Measurements from ENCODE around the gene ZFAND6. TPM values are rescaled to one million over a fixed set of nuclear protein-coding genes. Genes with fewer than 3 reads are reported as not detected.
"Not testable (repeated sequence)": the region's sequence is repeated elsewhere in the genome, so short reads cannot be mapped to it uniquely, and the experiment has no call there.

ZFAND6 gene
- total RNA-seq, 1 donor from 2014 or later, result 87.4 TPM

DNA sequence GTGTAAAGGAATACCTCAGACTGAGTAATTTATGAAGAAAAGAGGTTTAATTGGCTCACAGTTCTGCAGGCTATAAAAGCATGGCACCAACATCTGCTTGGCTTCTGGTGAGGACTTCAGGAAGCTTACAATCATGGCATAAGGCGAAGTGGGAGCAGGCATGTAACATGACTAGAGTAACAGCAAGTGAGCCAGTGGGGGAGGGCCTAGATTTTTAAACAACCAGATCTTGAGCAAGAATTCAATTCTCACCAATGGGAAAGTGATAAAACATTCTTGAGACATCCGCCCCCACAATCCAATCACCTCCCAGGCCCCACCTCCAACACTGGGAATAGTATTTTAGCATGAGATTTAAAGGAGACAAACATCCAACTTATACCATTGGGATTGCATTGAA is 44.3 kb upstream of the ZFAND6 start:
- Histone ChIP-seq H3K27me3 (no peaks in the 10 kb centered on the region), H3K4me3 (no peak overlapping the region), H3K36me3 (no peaks in the 10 kb centered on the region), H3K4me1 (no peaks in the 10 kb centered on the region), H3K27ac (no peak overlapping the region), H3K9me3 (no peaks in the 10 kb centered on the region)
- peak in 1 of 2 donors; percentile 55 for DNase-seq (ENCODE audit: extremely low spot score in 2 of 2)
- TF ChIP-seq, protein P1, sequence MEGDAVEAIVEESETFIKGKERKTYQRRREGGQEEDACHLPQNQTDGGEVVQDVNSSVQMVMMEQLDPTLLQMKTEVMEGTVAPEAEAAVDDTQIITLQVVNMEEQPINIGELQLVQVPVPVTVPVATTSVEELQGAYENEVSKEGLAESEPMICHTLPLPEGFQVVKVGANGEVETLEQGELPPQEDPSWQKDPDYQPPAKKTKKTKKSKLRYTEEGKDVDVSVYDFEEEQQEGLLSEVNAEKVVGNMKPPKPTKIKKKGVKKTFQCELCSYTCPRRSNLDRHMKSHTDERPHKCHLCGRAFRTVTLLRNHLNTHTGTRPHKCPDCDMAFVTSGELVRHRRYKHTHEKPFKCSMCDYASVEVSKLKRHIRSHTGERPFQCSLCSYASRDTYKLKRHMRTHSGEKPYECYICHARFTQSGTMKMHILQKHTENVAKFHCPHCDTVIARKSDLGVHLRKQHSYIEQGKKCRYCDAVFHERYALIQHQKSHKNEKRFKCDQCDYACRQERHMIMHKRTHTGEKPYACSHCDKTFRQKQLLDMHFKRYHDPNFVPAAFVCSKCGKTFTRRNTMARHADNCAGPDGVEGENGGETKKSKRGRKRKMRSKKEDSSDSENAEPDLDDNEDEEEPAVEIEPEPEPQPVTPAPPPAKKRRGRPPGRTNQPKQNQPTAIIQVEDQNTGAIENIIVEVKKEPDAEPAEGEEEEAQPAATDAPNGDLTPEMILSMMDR (IDR thresholded peaks at IDR 0.05), result no peak
- TF ChIP-seq POLR2A (IDR thresholded peaks at IDR 0.05), result no peak
- TF ChIP-seq POLR2AphosphoS5 (IDR thresholded peaks at IDR 0.05; ENCODE audit: insufficient read depth in 1 of 2, low read depth in 1 of 2), result no peak
- intact Hi-C loops (cut with DNase I), result no loop called here

DNA sequence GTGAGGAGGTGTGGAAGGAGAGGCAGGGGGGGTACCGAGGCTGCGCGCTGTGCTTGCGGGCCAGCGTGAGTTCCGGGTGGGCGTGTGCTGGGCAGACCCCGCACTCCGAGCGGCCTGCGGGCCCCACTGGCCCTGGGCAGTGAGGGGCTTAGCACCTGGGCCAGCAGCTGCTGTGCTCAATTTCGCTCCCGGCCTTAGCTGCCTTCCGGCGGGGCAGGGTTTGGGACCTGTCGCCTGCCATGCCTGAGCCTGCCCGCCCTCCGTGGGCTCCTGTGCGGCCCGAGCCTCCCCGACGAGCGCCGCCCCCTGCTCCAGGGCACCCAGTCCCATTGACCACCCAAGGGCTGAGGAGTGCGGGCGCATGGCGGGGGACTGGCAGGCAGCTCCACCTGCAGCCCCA is 43.0 kb upstream of the ZFAND6 start:
- intact Hi-C loops (cut with DNase I); H3K9me3 ChIP-seq; H3K4me3 ChIP-seq; H3K36me3 ChIP-seq; H3K4me1 ChIP-seq; H3K27me3 ChIP-seq; H3K27ac ChIP-seq: not testable (repeated sequence)
- DNase-seq (ENCODE audit: extremely low spot score in 2 of 2), result peak in 1 of 2 donors; percentile 43

DNA sequence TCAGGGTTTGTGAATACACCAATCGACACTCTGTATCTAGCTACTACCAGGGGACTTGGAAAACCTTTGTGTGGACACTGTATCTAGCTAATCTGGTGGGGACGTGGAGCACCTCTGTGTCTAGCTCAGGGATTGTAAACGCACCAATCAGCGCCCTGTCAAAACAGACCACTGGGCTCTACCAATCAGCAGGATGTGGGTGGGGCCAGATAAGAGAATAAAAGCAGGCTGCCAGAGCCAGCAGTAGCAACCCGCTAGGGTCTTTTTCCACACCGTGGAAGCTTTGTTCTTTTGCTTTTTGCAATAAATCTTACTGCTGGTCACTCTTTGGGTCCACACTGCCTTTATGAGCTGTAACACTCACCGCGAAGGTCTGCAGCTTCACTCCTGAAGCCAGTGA is 42.3 kb upstream of the ZFAND6 start:
- H3K27ac ChIP-seq; H3K4me1 ChIP-seq; H3K27me3 ChIP-seq; H3K4me3 ChIP-seq; H3K9me3 ChIP-seq; intact Hi-C loops (cut with DNase I); H3K36me3 ChIP-seq: not testable (repeated sequence)
- peak in 1 of 2 donors; percentile 6 for DNase-seq (ENCODE audit: extremely low spot score in 2 of 2)

DNA sequence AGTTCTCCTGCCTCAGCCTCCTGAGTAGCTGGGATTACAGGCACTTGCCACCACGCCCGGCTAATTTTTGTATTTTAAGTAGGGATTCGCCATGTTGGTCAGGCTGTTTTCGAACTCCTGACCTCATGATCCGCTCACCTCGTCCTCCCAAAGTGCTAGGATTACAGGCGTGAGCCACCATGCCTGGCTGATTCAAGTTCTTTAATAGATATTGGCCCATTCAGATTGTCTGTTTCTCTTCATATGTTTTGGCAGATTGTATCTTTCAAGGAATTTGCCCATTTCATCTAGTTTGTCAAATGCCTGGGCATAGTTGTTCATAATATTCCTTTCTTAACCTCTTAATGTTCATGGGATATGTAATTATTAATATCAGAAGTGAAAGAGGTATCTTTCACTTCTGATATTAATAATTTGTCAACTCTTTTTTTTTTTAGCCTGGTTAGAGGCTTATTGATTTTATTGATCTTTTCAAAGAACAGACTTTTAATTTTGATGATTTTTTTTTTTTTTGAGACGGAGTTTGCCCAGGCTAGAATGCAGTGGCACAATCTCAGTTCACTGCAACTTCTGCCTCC is 40.2 kb upstream of the ZFAND6 start:
- peak in 1 of 2 donors; percentile 34 for DNase-seq (ENCODE audit: extremely low spot score in 2 of 2)
- intact Hi-C loops (cut with DNase I), result no loop called here
- no peaks in the 10 kb centered on the region for H3K27me3 ChIP-seq

DNA sequence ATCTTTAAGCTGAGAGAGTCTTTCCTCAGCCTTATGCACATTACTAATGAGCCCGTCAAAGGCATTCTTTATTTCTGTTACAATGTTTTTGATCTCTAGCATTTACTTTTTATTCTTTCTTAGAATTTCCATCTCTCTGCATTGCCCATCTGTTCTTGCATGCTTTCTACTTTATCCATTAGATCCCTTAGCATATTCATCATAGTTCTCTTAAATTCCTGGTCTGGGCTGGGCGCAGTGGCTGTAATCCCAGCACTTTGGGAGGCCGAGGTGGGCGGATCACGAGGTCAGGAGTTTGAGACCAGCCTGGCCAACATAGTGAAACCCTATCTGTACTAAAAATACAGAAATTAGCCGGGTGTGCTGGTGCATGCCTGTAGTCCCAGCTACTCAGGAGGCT is 39.3 kb upstream of the ZFAND6 start:
- intact Hi-C loops (cut with DNase I); H3K4me3 ChIP-seq; DNase-seq (ENCODE audit: extremely low spot score in 2 of 2); H3K36me3 ChIP-seq; H3K27ac ChIP-seq; H3K27me3 ChIP-seq; H3K4me1 ChIP-seq; H3K9me3 ChIP-seq: not testable (repeated sequence)

More for the DNA sequence above, 40.2 kb upstream of the ZFAND6 start:
- Histone ChIP-seq H3K9me3 (no peaks in the 10 kb centered on the region), H3K4me1 (no peaks in the 10 kb centered on the region), H3K36me3 (no peaks in the 10 kb centered on the region), H3K27ac (no peak overlapping the region), H3K4me3 (no peak overlapping the region)
- TF ChIP-seq, protein P1 (IDR thresholded peaks at IDR 0.05), result no peak
- no peak for TF ChIP-seq POLR2A (IDR thresholded peaks at IDR 0.05)
- no peak for TF ChIP-seq POLR2AphosphoS5 (IDR thresholded peaks at IDR 0.05; ENCODE audit: insufficient read depth in 1 of 2, low read depth in 1 of 2)

DNA sequence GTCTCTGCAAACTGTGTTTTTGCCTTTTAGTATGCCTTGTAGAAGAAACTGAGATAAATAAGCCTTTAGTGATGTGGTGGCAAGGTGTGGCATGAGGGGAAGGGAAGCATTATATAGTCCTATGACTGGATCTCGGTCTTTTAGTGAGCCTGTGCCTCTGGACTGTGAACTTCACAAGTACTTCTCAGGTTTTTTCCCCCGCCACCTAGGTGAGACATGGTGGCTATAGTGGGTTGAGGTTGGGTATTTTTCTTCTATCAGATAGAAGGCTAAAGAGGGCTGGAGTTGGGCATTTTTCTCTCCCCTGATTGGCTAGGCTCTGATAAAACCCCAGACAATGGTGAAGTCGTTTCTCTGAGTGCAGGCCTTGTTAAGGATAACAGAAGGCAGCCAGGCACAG is 38.7 kb upstream of the ZFAND6 start:
- TF ChIP-seq POLR2A (IDR thresholded peaks at IDR 0.05), result no peak
- no peak for TF ChIP-seq POLR2AphosphoS5 (IDR thresholded peaks at IDR 0.05; ENCODE audit: insufficient read depth in 1 of 2, low read depth in 1 of 2)
- TF ChIP-seq, protein P1 (IDR thresholded peaks at IDR 0.05), result no peak
- Histone ChIP-seq H3K36me3 (no peaks in the 10 kb centered on the region), H3K4me1 (no peaks in the 10 kb centered on the region), H3K27me3 (no peaks in the 10 kb centered on the region), H3K4me3 (no peak overlapping the region), H3K9me3 (no peaks in the 10 kb centered on the region), H3K27ac (no peak overlapping the region)
- DNase-seq (ENCODE audit: extremely low spot score in 2 of 2), result peak in 1 of 2 donors; percentile 22
- intact Hi-C loops (cut with DNase I), result no loop called here

DNA sequence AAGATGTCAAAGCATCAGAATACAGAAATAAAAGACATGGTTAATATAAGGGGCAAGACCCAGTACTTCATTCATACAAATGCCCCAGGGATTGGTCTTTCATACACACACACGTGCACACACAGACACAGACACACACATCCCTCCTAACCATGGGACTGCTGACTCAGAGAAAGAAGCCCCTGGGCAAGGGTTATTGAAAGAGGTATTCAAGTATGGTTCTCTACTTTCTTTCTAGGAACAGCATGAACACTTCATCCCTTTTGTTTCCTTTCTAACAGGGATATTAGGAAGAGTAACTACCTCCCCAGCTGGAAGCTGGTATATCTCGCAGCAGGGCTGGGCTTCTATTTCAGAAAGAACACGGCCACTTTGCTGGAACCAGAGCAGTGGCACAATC is 33.2 kb upstream of the ZFAND6 start:
- intact Hi-C loops (cut with DNase I), result no loop called here
- Histone ChIP-seq H3K27me3 (no peaks in the 10 kb centered on the region), H3K4me1 (no peaks in the 10 kb centered on the region), H3K36me3 (no peaks in the 10 kb centered on the region), H3K4me3 (no peak overlapping the region), H3K9me3 (no peaks in the 10 kb centered on the region), H3K27ac (no peak overlapping the region)
- TF ChIP-seq, protein P1 (IDR thresholded peaks at IDR 0.05), result no peak
- no peak for DNase-seq (ENCODE audit: extremely low spot score in 2 of 2)

Measured in vagina (tissue), 2 donors.